GM10248 (cell line): Measurements from ENCODE around the gene RFT1.
A peak's percentile ranks its signal among the peaks of the same experiment; 100 is the strongest.

Source experiments
- CTCF ChIA-PET: fragments of 300-600 bp; sonication (Branson Sonifier 250); formaldehyde crosslinking; extraction: SDS; loops from one replicate; lab custom pipeline; 2021; ENCODE audit warnings: antibody characterized with exemption; lab: Yijun Ruan, JAX
- POLR2A ChIA-PET: fragments of 350-650 bp; sonication (Branson Sonifier 250); formaldehyde crosslinking; extraction: SDS; loops from one replicate; lab custom pipeline; 2020; ENCODE audit warnings: antibody characterized with exemption; lab: Yijun Ruan, JAX
- DNase-seq: peaks from one replicate; pipeline ENCODE4 v3.0.0; 2012; ENCODE audit errors: extremely low spot score
- TF ChIP-seq, protein P1 (sequence below): IDR thresholded peaks from 2 replicates; pipeline ENCODE4 v1.5.1; 2012; ENCODE audit warnings: mild to moderate bottlenecking, low read depth; ENCODE audit errors: extremely low read depth, missing control alignments, control extremely low read depth

RFT1 gene

DNA sequence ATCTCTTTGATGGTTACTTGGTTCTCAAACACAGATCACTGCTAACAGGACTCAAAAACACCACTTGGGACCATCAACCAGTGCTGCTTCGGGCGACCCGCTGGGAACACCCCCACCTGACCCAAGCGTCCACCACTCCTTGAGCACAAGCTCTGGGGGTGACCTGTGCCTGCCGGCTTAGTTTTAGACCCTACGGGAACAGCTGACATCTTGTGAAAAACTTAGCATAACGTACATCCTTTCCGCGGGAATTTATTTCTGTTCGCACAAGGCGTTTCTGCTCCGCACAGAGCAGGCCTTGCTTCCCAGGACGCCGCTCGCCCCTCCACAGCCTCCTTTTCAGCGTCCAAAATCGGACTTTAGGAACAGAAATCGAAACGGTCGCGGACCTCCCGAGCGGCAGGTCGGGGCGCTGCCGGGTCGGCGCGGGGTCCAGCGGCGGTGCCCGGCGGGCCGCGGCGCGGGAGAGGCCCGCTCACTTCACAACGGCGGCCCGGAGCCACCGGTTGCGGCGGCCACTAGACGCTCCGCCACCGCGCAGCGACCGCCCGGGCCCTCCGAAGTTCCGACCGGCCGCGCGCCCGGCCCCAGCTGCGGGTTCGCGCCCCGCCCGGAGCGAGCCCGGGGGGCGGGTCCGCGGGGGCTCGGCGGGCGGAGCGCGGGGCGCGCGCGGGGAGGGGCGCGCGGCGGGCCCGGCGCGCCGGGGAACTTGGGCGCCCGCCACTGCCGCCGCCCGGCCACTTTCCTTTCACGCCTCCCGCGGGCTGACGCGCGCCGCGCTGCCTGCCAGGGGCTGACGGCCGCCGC lies 85.3 kb downstream of the RFT1 start:
- CTCF ChIA-PET: interaction anchor here (0.7 to 2.5 kb wide), 6 partner anchors 10 to 75 kb away, joined by 3 to 9 read pairs (median 3); no protein-coding TSS in a partner anchor
- TF ChIP-seq, protein P1, sequence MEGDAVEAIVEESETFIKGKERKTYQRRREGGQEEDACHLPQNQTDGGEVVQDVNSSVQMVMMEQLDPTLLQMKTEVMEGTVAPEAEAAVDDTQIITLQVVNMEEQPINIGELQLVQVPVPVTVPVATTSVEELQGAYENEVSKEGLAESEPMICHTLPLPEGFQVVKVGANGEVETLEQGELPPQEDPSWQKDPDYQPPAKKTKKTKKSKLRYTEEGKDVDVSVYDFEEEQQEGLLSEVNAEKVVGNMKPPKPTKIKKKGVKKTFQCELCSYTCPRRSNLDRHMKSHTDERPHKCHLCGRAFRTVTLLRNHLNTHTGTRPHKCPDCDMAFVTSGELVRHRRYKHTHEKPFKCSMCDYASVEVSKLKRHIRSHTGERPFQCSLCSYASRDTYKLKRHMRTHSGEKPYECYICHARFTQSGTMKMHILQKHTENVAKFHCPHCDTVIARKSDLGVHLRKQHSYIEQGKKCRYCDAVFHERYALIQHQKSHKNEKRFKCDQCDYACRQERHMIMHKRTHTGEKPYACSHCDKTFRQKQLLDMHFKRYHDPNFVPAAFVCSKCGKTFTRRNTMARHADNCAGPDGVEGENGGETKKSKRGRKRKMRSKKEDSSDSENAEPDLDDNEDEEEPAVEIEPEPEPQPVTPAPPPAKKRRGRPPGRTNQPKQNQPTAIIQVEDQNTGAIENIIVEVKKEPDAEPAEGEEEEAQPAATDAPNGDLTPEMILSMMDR: peak; percentile 8
- DNase-seq: peak; percentile 22
- POLR2A ChIA-PET: interaction anchor here (0.6 kb wide), 1 partner anchor 758 kb away, joined by 3 read pairs; no protein-coding TSS in a partner anchor

DNA sequence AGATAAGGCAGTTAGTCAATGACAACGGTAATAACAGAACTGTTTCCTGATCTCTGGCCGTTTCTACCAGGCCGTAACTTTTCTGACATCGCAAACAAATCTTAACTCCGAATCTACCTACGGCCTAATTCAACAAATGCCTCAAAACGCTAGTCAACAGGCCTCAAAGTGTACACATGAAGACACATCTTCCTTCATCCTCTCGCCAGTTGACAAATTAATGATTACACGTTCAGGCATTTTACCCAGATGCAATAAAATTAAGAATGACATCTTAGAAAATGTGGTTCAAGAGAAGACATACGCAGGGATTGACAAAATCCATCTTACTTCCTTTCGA lies 85.9 kb downstream of the RFT1 start:
- no peak for DNase-seq
- TF ChIP-seq, protein P1: no peak
- ChIA-PET CTCF (interaction anchor here (2.5 kb wide), 1 partner anchor 29 kb away, joined by 7 read pairs; no protein-coding TSS in a partner anchor), POLR2A (no interaction called here)

DNA sequence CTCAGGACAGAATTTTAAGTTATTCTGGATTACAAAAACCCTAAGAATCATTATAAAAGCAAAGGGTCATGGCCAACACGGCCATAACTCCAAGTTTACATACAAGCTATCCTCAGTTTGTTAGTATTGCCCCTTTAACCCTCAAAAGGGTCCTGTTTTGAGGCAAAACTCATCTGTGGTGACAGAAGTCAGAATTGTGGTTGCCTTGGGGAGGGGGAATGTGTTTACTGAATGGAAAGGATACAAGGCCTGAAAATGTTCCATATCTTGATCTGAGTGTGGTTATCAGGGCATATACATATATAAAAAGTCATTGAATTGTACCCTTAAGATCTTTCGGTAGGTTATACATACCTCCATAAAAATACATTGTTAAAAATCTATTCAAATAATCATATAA lies 86.5 kb downstream of the RFT1 start:
- ChIA-PET POLR2A (no interaction called here), CTCF (no interaction called here)
- no peak for DNase-seq
- TF ChIP-seq, protein P1: no peak

DNA sequence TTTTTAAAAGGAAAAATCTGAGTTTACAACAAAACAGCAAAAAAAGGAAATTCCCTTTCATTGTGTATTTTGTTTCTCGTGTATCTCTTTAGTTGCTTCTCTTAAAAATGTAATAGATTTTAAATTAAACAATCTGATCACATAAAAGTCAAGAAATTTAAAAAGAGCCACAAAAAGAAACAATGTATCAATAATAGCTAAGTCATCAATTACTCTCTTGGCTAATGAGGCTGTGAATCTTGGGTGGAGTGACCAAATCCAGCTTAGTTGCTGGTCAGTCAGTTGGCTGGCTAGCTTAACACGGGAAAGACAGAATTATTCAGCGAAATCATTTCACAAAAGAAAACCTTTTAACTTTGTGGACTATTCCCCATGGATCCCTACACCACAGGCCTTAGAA lies 87.6 kb downstream of the RFT1 start:
- DNase-seq: no peak
- POLR2A ChIA-PET: no interaction called here
- CTCF ChIA-PET: interaction anchor here (1.5 kb wide), 1 partner anchor 51 kb away, joined by 3 read pairs; no protein-coding TSS in a partner anchor
- TF ChIP-seq, protein P1: no peak

DNA sequence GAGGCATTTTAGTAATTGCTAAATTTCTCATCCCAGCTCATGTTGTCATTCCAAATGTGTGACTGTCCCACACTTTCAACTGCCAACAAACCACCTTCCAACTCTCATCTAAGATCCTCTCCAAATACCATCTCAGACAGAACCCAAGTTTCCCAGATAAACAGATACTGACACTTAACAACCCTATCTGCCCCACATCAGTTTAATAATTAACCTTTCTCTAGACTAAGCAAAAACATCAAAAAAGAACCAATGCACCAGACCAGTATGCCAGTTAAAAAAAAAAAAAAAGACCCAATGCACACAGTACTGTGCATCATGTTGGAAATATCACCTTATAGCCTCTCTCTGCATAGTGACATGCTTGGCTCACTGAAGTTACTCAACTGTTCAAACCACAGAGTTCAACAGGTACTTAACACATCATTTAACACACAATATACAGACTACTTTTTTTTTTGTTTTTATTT lies 89.8 kb downstream of the RFT1 start:
- ChIA-PET POLR2A (interaction anchor here (0.6 kb wide), 1 partner anchor 27 kb away, joined by 6 read pairs; no protein-coding TSS in a partner anchor), CTCF (no interaction called here)
- TF ChIP-seq, protein P1: no peak
- DNase-seq: no peak

DNA sequence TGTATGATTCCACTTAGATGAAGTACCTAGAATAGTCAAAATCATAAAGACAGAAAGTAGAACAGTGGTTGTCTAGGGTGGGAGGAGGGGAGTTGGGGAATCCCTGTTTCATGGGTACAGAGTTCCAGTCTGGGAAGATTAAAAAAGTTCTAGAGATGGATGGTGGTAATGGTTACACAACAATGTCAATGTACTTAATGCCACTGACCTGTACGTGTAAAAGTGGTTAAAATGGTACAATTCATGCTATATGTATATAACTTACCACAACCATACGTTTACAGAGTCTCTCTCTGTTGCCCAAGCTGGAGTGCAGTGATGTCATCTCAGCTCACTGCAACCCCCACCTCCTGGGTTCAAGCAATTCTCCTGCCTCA lies 90.9 kb downstream of the RFT1 start:
- ChIA-PET POLR2A (no interaction called here), CTCF (no interaction called here)
- DNase-seq: no peak
- TF ChIP-seq, protein P1: no peak
